K562 (cell line): ENCODE measurements around the gene ARHGEF16. TPM values are rescaled to one million over a fixed set of nuclear protein-coding genes. Genes with fewer than 3 reads are reported as not detected.

ENCODE experiments used
- ATAC-seq: fragments of 200-7000 bp; cut with Tn5 transposase; 3 replicates; pipeline ENCODE4 v1.9.1; 2020; ENCODE audit warnings: moderate library complexity
- BruUV-seq: library from RNA; stranded (reverse); fragments of 400-500 nt; replicated peaks from 2 replicates; lab custom pipeline; 2021; lab: Mats Ljungman, UMichigan
- CTCF ChIA-PET: fragments of 300-600 bp; formaldehyde crosslinking; extraction: SDS; loops from one replicate; lab custom pipeline; 2021; ENCODE audit warnings: low intra/inter-chr PET ratio; lab: Yijun Ruan, JAX
- POLR2A ChIA-PET: fragments of 300-600, 350-650 bp; sonication (Branson Sonifier 250); formaldehyde crosslinking; extraction: SDS; loops from one replicate; lab custom pipeline; 2021; ENCODE audit warnings: antibody characterized with exemption, inconsistent platforms; lab: Yijun Ruan, JAX
- DNase-seq, 4 experiments: peaks; one replicate each; pipeline versions ENCODE4 v3.0.0 to v3.0.0-alpha.2; 2011 to 2018; ENCODE audit warnings: low spot score in 3 of 4, mixed read lengths in 3 of 4; ENCODE audit errors: extremely low read depth in 1 of 4
- FAIRE-seq: peaks from 2 replicates; lab custom pipeline; 2011; peaks lifted over from hg19 to GRCh38; lab: Jason Lieb, UNC
- H2AFZ ChIP-seq: 2 replicates; pipeline ENCODE4 v1.6.0; 2011; ENCODE audit warnings: low read depth, low read length, control low read depth, inconsistent platforms
- H3K27ac ChIP-seq: fragments of 200-600 bp; 3 replicates; pipeline ENCODE4 v1.8.0; 2011; ENCODE audit warnings: low read depth, mild to moderate bottlenecking, control low read depth, inconsistent platforms, low read length, moderate library complexity, mixed read lengths; ENCODE audit errors: extremely low read depth
- H3K27me3 ChIP-seq, 2 experiments: fragments of 300-600 bp in 1 of 2; 2 replicates in 1 of 2; 3 replicates in 1 of 2; pipeline versions ENCODE4 v1.6.0 to v1.8.0; 2011; ENCODE audit warnings: inconsistent platforms in 2 of 2, low read length in 2 of 2, mild to moderate bottlenecking in 1 of 2, mixed read lengths in 1 of 2, moderate library complexity in 1 of 2; ENCODE audit not compliant: control insufficient read depth in 2 of 2, insufficient read depth in 2 of 2
- H3K36me3 ChIP-seq: fragments of 300-600 bp; 3 replicates; pipeline ENCODE4 v1.8.0; 2011; ENCODE audit warnings: mild to moderate bottlenecking, low read length, inconsistent platforms; ENCODE audit not compliant: control insufficient read depth, insufficient read depth
- H3K4me1 ChIP-seq, 2 experiments: fragments of 200-600 bp in 1 of 2; replicated peaks in 1 of 2; 2 replicates in 1 of 2; 3 replicates in 1 of 2; pipeline versions ENCODE4 v1.5.1 to v1.8.0; 2011; ENCODE audit warnings: inconsistent platforms in 2 of 2, low read length in 2 of 2, mild to moderate bottlenecking in 1 of 2, mixed read lengths in 1 of 2, moderate library complexity in 1 of 2; ENCODE audit not compliant: control insufficient read depth in 2 of 2, insufficient read depth in 2 of 2
- H3K4me2 ChIP-seq: 2 replicates; pipeline ENCODE4 v1.6.1; 2011; ENCODE audit warnings: low read length, control low read depth, inconsistent platforms, mixed read lengths; ENCODE audit not compliant: insufficient read depth
- H3K4me3 ChIP-seq: fragments of 200-600 bp; sonication (generic), shearing (Covaris generic); 2 replicates; pipeline ENCODE4 v1.5.1; 2016; ENCODE audit warnings: control low read depth, inconsistent platforms
- H3K79me2 ChIP-seq: fragments of 200-600 bp; 3 replicates; pipeline ENCODE4 v1.8.0; 2011; ENCODE audit warnings: low read length, inconsistent platforms; ENCODE audit not compliant: control insufficient read depth, insufficient read depth
- H3K9ac ChIP-seq, 2 experiments: 2 replicates each; pipeline versions ENCODE4 v1.6.0 to v1.6.1; 2011; ENCODE audit warnings: low read depth in 2 of 2, low read length in 2 of 2, control low read depth in 1 of 2, inconsistent platforms in 1 of 2, mild to moderate bottlenecking in 1 of 2, mixed read lengths in 1 of 2; ENCODE audit not compliant: insufficient read depth in 1 of 2
- H3K9me1 ChIP-seq: one replicate; pipeline ENCODE4 v1.6.0; 2011; ENCODE audit warnings: inconsistent platforms, mild to moderate bottlenecking, low read length, moderate library complexity; ENCODE audit not compliant: control insufficient read depth, insufficient read depth
- H3K9me3 ChIP-seq: replicated peaks from 2 replicates; pipeline ENCODE4 v1.5.1; 2011; ENCODE audit warnings: low read depth, low read length, inconsistent platforms; ENCODE audit not compliant: control insufficient read depth, insufficient read depth
- H4K20me1 ChIP-seq: replicated peaks from 2 replicates; pipeline ENCODE4 v1.6.1; 2011; ENCODE audit warnings: low read length, inconsistent platforms, mixed read lengths; ENCODE audit not compliant: control insufficient read depth, insufficient read depth
- ZKSCAN1 ChIP-seq: fragments of 150-350 bp; IDR thresholded peaks from 2 replicates; pipeline ENCODE4 v1.6.1; 2016; ENCODE audit warnings: low read depth, low read length
- WGBS: fragments of 100-300 bp; shearing (Covaris generic); methylation state at CpG from one replicate; pipeline ENCODE4 v1.1.6; 2016; ENCODE audit warnings: low coverage, mixed read lengths; ENCODE audit not compliant: insufficient coverage; ENCODE audit errors: missing lambda C conversion rate; 5-methylcytosine and 5-hydroxymethylcytosine counted together
- in situ Hi-C: fragments of 300-500 bp; cut with MboI; formaldehyde crosslinking; loops from 4 replicates; pipeline ENCODE4 v1.15.0; 2018; ENCODE audit warnings: inconsistent platforms, mixed read lengths
- intact Hi-C: fragments of 100-400 bp; cut with micrococcal nuclease; formaldehyde crosslinking; loops from 2 replicates; pipeline ENCODE4 v1.14.2; 2022
- polyA plus RNA-seq, 8 experiments: library from polyadenylated mRNA; depleted of rRNA in 4 of 8; stranded (reverse) in 5 of 8; unstranded in 3 of 8; fragments of >200 nt; fragmentation: Nextera tagmentation in 2 of 8; fragmentation: Illumina TruSeq in 1 of 8; extraction: Ambion mirVana in 2 of 8; extraction: Trizol in 1 of 8; gene quantifications; 2 replicates each; pipeline versions ENCODE4 v1.2.1 to v1.2.3, GENCODE V29; 2011 to 2014; ENCODE audit warnings: inconsistent platforms in 1 of 8, missing spikeins in 1 of 8
- total RNA-seq, 7 experiments: library from RNA; depleted of rRNA in 6 of 7; stranded (reverse); fragments of >200 nt in 6 of 7; fragmentation: Illumina TruSeq in 2 of 7; extraction: Trizol in 2 of 7; gene quantifications; 2 replicates each; pipeline versions ENCODE4 v1.2.1 to v1.2.3, GENCODE V29; 2011 to 2021; ENCODE audit warnings: low replicate concordance in 1 of 7
- TF ChIP-seq, protein P1 (sequence below), 2 experiments: IDR thresholded peaks; 2 replicates each; pipeline ENCODE4 v1.6.1; 2012; ENCODE audit warnings: improper control_type of control experiment in 2 of 2, low read depth in 2 of 2, low read length in 2 of 2, borderline replicate concordance in 1 of 2

The ARHGEF16 gene
- total and polyA plus RNA-seq, 9 of the 15 experiments (the other 6 are each of a cell fraction or from before 2014, with no cell fraction given) = 0.15 to 1.2 (median 0.49) TPM; not detected in 2

DNA sequence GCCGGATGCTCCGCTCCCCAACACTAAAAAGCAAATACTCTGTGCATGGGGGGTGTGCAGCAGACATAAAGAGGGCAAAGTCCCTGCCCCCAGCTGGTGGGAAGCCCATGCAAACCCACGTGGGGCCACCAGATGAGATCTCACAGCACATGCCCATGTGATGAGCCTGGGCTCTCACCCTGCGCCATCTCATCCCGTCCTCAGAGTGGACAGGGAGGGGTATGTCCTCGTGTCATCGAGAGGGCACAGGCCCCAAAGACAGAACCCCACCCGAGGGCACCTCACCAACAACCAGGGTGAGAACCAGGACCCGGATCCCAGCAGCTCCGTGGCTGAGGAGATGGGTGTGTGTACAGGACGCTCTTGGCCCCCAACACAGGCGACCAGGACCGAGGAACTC, 25.1 kb upstream of the ARHGEF16 start:
- H3K4me3 ChIP-seq = no peak overlapping the region
- no peak overlapping the region for H3K27ac ChIP-seq
- H3K9ac ChIP-seq = no peak overlapping the region
- peaks cover 16 to 87% of the 10 kb centered on the region in 2 experiments; a peak in 3 of 5 replicates for H3K27me3 ChIP-seq
- no peak for FAIRE-seq
- peaks cover under 1% of the 10 kb centered on the region for H3K9me1 ChIP-seq
- no peaks in the 10 kb centered on the region for H3K9me3 ChIP-seq
- intact Hi-C loops = loop anchor here (10.0 kb wide), 1 partner anchor 1015 kb away; the partner anchor contains the start of gene PEX10
- BruUV-seq = no TSS peak
- no peak overlapping the region for H2AFZ ChIP-seq
- ChIA-PET CTCF (no interaction called here), POLR2A (no interaction called here)
- WGBS = 1% methylated on average over 13 of the region's 13 CpGs
- ATAC-seq = no peak
- no peaks in the 10 kb centered on the region for H3K79me2 ChIP-seq
- TF ChIP-seq, protein P1, sequence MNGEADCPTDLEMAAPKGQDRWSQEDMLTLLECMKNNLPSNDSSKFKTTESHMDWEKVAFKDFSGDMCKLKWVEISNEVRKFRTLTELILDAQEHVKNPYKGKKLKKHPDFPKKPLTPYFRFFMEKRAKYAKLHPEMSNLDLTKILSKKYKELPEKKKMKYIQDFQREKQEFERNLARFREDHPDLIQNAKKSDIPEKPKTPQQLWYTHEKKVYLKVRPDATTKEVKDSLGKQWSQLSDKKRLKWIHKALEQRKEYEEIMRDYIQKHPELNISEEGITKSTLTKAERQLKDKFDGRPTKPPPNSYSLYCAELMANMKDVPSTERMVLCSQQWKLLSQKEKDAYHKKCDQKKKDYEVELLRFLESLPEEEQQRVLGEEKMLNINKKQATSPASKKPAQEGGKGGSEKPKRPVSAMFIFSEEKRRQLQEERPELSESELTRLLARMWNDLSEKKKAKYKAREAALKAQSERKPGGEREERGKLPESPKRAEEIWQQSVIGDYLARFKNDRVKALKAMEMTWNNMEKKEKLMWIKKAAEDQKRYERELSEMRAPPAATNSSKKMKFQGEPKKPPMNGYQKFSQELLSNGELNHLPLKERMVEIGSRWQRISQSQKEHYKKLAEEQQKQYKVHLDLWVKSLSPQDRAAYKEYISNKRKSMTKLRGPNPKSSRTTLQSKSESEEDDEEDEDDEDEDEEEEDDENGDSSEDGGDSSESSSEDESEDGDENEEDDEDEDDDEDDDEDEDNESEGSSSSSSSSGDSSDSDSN (IDR thresholded peaks at IDR 0.05; ENCODE audit: borderline replicate concordance in 1 of 2, low read depth in 2 of 2, low read length in 2 of 2) = 0 out of 4 replicates have a peak, but pooled peaks of 1 of the 2 experiments have one; percentile 43
- no peak for TF ChIP-seq ZKSCAN1
- in situ Hi-C loops = loop anchor here (10.0 kb wide), 1 partner anchor 605 kb away; no protein-coding TSS in a partner anchor
- no peak for DNase-seq
- H3K4me1 ChIP-seq = peaks cover 0 to 19% of the 10 kb centered on the region in 2 experiments; a peak in 2 of 5 replicates
- peaks cover 18% of the 10 kb centered on the region for H4K20me1 ChIP-seq
- no peaks in the 10 kb centered on the region for H3K36me3 ChIP-seq
- H3K4me2 ChIP-seq = no peak overlapping the region
